ENCODE data around the gene SOCS7. TPM values are rescaled to one million over a fixed set of nuclear protein-coding genes. Genes with fewer than 3 reads are reported as not detected.
A peak's percentile ranks its signal among the peaks of the same experiment; 100 is the strongest.

Gene SOCS7
- total RNA-seq, 1 donor from 2014 or later = 12.0 TPM

GRCh38 chr17:38415250-38416194, 63.9 kb downstream of the SOCS7 start:
- ATAC-seq (no peak), DNase-seq (ENCODE audit: missing footprints) (no peak)
- intact Hi-C loops (cut with DNase I) = no loop called here

GRCh38 chr17:38416840-38417209, 65.2 kb downstream of the SOCS7 start:
- no peak for DNase-seq (ENCODE audit: missing footprints)
- intact Hi-C loops (cut with DNase I) = no loop called here
- no peak for ATAC-seq

GRCh38 chr17:38417210-38417951, 65.7 kb downstream of the SOCS7 start:
- intact Hi-C loops (cut with DNase I) = no loop called here
- ATAC-seq = no peak
- no peak for DNase-seq (ENCODE audit: missing footprints)

GRCh38 chr17:38418062-38418692, 66.5 kb downstream of the SOCS7 start:
- intact Hi-C loops (cut with DNase I) = no loop called here
- no peak for ATAC-seq
- no peak for DNase-seq (ENCODE audit: missing footprints)

GRCh38 chr17:38418693-38419507, 67.3 kb downstream of the SOCS7 start:
- intact Hi-C loops (cut with DNase I) = no loop called here
- ATAC-seq = no peak
- DNase-seq (ENCODE audit: missing footprints) = no peak

- intact Hi-C loops (cut with DNase I) = no loop called here
- ATAC-seq (no peak), DNase-seq (ENCODE audit: missing footprints) (no peak)
Measured at GRCh38 chr17:38419508-38419981, 67.9 kb downstream of the SOCS7 start.

GRCh38 chr17:38420518-38420917, 68.9 kb downstream of the SOCS7 start:
- ATAC-seq (no peak), DNase-seq (ENCODE audit: missing footprints) (no peak)
- intact Hi-C loops (cut with DNase I) = loop anchor here (5.0 to 10.0 kb wide), 3 partner anchors 72 to 314 kb away; partner anchors contain the start of gene CISD3

GRCh38 chr17:38421171-38421841, 69.7 kb downstream of the SOCS7 start:
- ATAC-seq = peak; percentile 5
- intact Hi-C loops (cut with DNase I) = loop anchor here (5.0 to 10.0 kb wide), 3 partner anchors 71 to 313 kb away; partner anchors contain the start of gene CISD3
- DNase-seq (ENCODE audit: missing footprints) = no peak

GRCh38 chr17:38421871-38422827, 70.5 kb downstream of the SOCS7 start:
- intact Hi-C loops (cut with DNase I) = loop anchor here (5.0 to 10.0 kb wide), 3 partner anchors 70 to 313 kb away; partner anchors contain the start of gene CISD3
- no peak for ATAC-seq
- no peak for DNase-seq (ENCODE audit: missing footprints)

GRCh38 chr17:38424297-38424972, 72.8 kb downstream of the SOCS7 start:
- intact Hi-C loops (cut with DNase I) = loop anchor here (5.0 to 10.0 kb wide), 3 partner anchors 68 to 310 kb away; partner anchors contain the start of gene CISD3
- ATAC-seq (no peak), DNase-seq (ENCODE audit: missing footprints) (no peak)

GRCh38 chr17:38425031-38425430, 73.4 kb downstream of the SOCS7 start:
- ATAC-seq (no peak), DNase-seq (ENCODE audit: missing footprints) (no peak)
- intact Hi-C loops (cut with DNase I) = loop anchor here (5.0 to 10.0 kb wide), 3 partner anchors 37 to 310 kb away; partner anchors contain the start of gene CISD3

GRCh38 chr17:38425744-38426143, 74.1 kb downstream of the SOCS7 start:
- DNase-seq (ENCODE audit: missing footprints) (no peak), ATAC-seq (no peak)
- intact Hi-C loops (cut with DNase I) = loop anchor here (5.0 to 10.0 kb wide), 3 partner anchors 37 to 309 kb away; partner anchors contain the start of gene CISD3

GRCh38 chr17:38426441-38426840, 74.8 kb downstream of the SOCS7 start:
- ATAC-seq (no peak), DNase-seq (ENCODE audit: missing footprints) (no peak)
- intact Hi-C loops (cut with DNase I) = loop anchor here (5.0 to 10.0 kb wide), 3 partner anchors 36 to 308 kb away; partner anchors contain the start of gene CISD3

- ATAC-seq = no peak
- no peak for DNase-seq (ENCODE audit: missing footprints)
- intact Hi-C loops (cut with DNase I) = loop anchor here (5.0 to 10.0 kb wide), 3 partner anchors 35 to 307 kb away; partner anchors contain the start of gene CISD3
Measured at GRCh38 chr17:38427160-38427949, 75.7 kb downstream of the SOCS7 start.

GRCh38 chr17:38428112-38428642, 76.5 kb downstream of the SOCS7 start, which contains the start of gene ARHGAP23:
Gene ARHGAP23, plus strand, starts transcription at chr17:38428464. Its CDS starts 22 bp downstream, at chr17:38428486.
- ATAC-seq = peak; percentile 73
- DNase-seq (ENCODE audit: missing footprints) = peak; percentile 85
- intact Hi-C loops (cut with DNase I) = loop anchor here (2.0 to 10.0 kb wide), 4 partner anchors 15 to 307 kb away; partner anchors contain the start of gene CISD3

Data from Right ventricle myocardium inferior (tissue), 1 donor.